Measurements from ENCODE around the gene TSPAN5.

TSPAN5 gene

GRCh38 chr4:98612318-98613250 is 45.8 kb downstream of the TSPAN5 start:
- H3K4me3 ChIP-seq (ENCODE audit: low read length in 2 of 2), result no peak overlapping the region
- no peak overlapping the region for H3K9ac ChIP-seq (ENCODE audit: low read depth in 1 of 2, low read length in 2 of 2)
- H3K4me1 ChIP-seq (ENCODE audit: control insufficient read depth in 2 of 2, insufficient read depth in 2 of 2, low read length in 2 of 2), result no peaks in the 10 kb centered on the region
- H3K36me3 ChIP-seq (ENCODE audit: control insufficient read depth in 2 of 2, insufficient read depth in 2 of 2, low read length in 2 of 2), result no peaks in the 10 kb centered on the region
- H3K27me3 ChIP-seq (ENCODE audit: control insufficient read depth in 2 of 2, insufficient read depth in 2 of 2, low read length in 2 of 2), result no peaks in the 10 kb centered on the region
- no peak overlapping the region for H3K27ac ChIP-seq (ENCODE audit: low read depth in 2 of 2, low read length in 2 of 2)
- no peaks in the 10 kb centered on the region for H3K9me3 ChIP-seq (ENCODE audit: control insufficient read depth in 2 of 2, low read length in 2 of 2)

DNA sequence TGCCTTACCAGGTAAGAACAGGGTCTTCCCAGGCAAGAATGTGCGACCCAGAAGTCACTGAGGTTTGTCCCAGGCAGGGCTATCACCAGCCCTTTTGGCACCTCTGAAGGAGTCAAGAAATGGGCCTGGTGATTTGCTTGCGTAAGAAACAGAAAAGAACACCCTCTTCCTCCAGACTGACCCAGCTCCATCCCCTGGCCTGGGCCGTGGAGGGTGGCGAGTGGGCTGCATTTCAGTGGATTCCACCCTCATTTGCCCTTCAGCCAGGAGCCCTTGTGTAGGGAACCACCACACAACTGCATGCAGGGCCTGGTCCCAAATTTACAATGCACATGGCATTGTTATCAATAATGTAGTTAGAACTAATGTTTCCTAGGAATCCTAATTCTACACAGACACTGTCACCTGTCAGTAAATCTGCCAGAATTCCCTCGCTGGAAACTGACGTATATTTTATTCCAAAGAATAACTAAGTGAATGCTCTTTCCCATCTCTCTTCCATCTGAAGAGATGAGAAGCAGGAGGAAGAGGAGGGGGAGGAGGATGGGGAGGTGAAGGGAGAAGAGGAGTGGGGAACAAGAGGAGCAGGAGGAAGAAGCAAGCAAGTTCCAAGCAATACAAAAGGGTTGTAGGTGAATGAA is 46.6 kb downstream of the TSPAN5 start:
- Histone ChIP-seq H3K27ac (ENCODE audit: low read depth in 2 of 2, low read length in 2 of 2) (no peak overlapping the region), H3K9me3 (ENCODE audit: control insufficient read depth in 2 of 2, low read length in 2 of 2) (no peaks in the 10 kb centered on the region), H3K9ac (ENCODE audit: low read depth in 1 of 2, low read length in 2 of 2) (no peak overlapping the region), H3K27me3 (ENCODE audit: control insufficient read depth in 2 of 2, insufficient read depth in 2 of 2, low read length in 2 of 2) (no peaks in the 10 kb centered on the region), H3K4me1 (ENCODE audit: control insufficient read depth in 2 of 2, insufficient read depth in 2 of 2, low read length in 2 of 2) (no peaks in the 10 kb centered on the region), H3K4me3 (ENCODE audit: low read length in 2 of 2) (no peak overlapping the region), H3K36me3 (ENCODE audit: control insufficient read depth in 2 of 2, insufficient read depth in 2 of 2, low read length in 2 of 2) (no peaks in the 10 kb centered on the region)

DNA sequence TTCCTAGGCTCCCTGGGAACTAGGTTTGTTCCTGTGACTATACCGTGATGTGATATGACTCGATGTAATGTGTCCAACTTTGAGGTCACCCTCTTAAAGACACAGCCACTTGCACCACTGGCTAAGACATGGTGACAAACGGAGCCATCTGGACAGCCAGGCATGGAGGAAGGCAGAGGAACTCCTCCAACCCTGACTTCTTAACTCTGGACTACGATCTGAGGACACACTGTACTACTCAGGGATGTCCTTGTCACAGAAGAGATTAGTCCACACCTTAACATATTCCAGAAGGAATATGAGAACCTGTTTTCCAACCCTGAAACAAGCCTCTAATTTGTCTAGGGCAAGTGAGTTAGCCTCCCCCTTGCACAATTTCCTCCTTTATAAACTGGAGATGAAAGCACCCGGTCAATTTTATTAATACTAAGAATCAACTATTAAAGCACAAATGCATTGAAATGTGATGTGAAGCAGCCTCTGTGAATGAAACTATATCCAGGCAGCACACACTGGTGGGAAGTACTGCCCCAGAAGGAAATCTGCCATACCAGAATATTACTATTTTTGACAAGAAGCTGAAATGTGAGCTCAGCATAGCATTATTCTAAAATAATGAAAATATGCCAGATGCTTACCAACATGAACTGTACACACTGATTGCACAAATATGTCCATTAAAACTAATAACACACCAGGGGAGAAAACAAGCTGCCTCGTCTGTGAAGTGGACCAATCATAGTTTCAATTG is 47.3 kb downstream of the TSPAN5 start:
- Histone ChIP-seq H3K9ac (ENCODE audit: low read depth in 1 of 2, low read length in 2 of 2) (no peak overlapping the region), H3K27me3 (ENCODE audit: control insufficient read depth in 2 of 2, insufficient read depth in 2 of 2, low read length in 2 of 2) (no peaks in the 10 kb centered on the region), H3K4me1 (ENCODE audit: control insufficient read depth in 2 of 2, insufficient read depth in 2 of 2, low read length in 2 of 2) (no peaks in the 10 kb centered on the region), H3K4me3 (ENCODE audit: low read length in 2 of 2) (no peak overlapping the region), H3K9me3 (ENCODE audit: control insufficient read depth in 2 of 2, low read length in 2 of 2) (no peaks in the 10 kb centered on the region), H3K27ac (ENCODE audit: low read depth in 2 of 2, low read length in 2 of 2) (no peak overlapping the region), H3K36me3 (ENCODE audit: control insufficient read depth in 2 of 2, insufficient read depth in 2 of 2, low read length in 2 of 2) (no peaks in the 10 kb centered on the region)

- H3K4me3 ChIP-seq (ENCODE audit: low read length in 2 of 2), result no peak overlapping the region
- H3K9ac ChIP-seq (ENCODE audit: low read depth in 1 of 2, low read length in 2 of 2), result no peak overlapping the region
- H3K27ac ChIP-seq (ENCODE audit: low read depth in 2 of 2, low read length in 2 of 2), result no peak overlapping the region
- no peaks in the 10 kb centered on the region for H3K27me3 ChIP-seq (ENCODE audit: control insufficient read depth in 2 of 2, insufficient read depth in 2 of 2, low read length in 2 of 2)
- no peaks in the 10 kb centered on the region for H3K4me1 ChIP-seq (ENCODE audit: control insufficient read depth in 2 of 2, insufficient read depth in 2 of 2, low read length in 2 of 2)
- no peaks in the 10 kb centered on the region for H3K9me3 ChIP-seq (ENCODE audit: control insufficient read depth in 2 of 2, low read length in 2 of 2)
- H3K36me3 ChIP-seq (ENCODE audit: control insufficient read depth in 2 of 2, insufficient read depth in 2 of 2, low read length in 2 of 2), result no peaks in the 10 kb centered on the region
Measured at GRCh38 chr4:98610431-98610830, 48.0 kb downstream of the TSPAN5 start.

DNA sequence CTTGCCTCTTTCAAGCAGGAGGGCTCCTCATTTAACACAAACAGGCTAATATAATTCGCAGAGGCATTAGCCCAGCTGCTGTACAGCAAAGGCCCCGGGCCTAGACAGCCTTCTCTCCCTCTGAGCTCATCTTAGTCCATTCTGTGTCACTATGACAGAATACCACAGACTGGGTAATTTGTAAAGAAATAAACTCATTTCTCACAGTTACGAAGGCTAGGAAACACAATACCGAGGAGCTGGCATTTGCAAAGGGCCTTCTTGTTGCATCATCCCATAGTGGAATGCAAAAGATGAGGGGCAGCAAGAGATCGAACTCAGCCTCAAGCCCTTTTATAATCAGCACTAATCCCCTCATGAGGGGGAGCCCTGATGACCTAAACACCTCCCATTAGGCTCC is 48.5 kb downstream of the TSPAN5 start:
- Histone ChIP-seq H3K4me1 (ENCODE audit: control insufficient read depth in 2 of 2, insufficient read depth in 2 of 2, low read length in 2 of 2) (no peaks in the 10 kb centered on the region), H3K27me3 (ENCODE audit: control insufficient read depth in 2 of 2, insufficient read depth in 2 of 2, low read length in 2 of 2) (no peaks in the 10 kb centered on the region), H3K27ac (ENCODE audit: low read depth in 2 of 2, low read length in 2 of 2) (no peak overlapping the region), H3K9me3 (ENCODE audit: control insufficient read depth in 2 of 2, low read length in 2 of 2) (no peaks in the 10 kb centered on the region), H3K4me3 (ENCODE audit: low read length in 2 of 2) (no peak overlapping the region), H3K36me3 (ENCODE audit: control insufficient read depth in 2 of 2, insufficient read depth in 2 of 2, low read length in 2 of 2) (no peaks in the 10 kb centered on the region), H3K9ac (ENCODE audit: low read depth in 1 of 2, low read length in 2 of 2) (no peak overlapping the region)

DNA sequence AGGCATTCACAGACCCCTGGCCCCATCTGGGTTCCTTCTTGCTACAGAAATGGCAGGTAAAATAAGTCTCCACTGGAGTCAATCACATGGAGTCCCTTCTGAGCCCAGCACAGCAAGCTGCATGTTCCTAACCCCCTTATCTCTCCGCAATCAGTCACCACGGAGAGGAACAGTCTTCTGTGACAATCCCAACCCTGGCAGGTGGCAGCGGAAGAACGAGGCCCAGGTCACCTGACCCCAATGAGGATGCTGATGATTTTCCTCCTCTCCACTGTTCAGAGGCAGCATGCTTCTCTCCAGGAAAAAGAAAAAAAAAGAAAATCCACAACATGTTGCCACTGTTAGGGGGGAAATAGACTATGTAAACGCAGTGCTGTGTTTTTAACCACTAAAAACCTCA is 50.1 kb downstream of the TSPAN5 start:
- Histone ChIP-seq H3K27me3 (ENCODE audit: control insufficient read depth in 2 of 2, insufficient read depth in 2 of 2, low read length in 2 of 2) (no peaks in the 10 kb centered on the region), H3K9me3 (ENCODE audit: control insufficient read depth in 2 of 2, low read length in 2 of 2) (no peaks in the 10 kb centered on the region), H3K36me3 (ENCODE audit: control insufficient read depth in 2 of 2, insufficient read depth in 2 of 2, low read length in 2 of 2) (no peaks in the 10 kb centered on the region), H3K27ac (ENCODE audit: low read depth in 2 of 2, low read length in 2 of 2) (no peak overlapping the region), H3K4me3 (ENCODE audit: low read length in 2 of 2) (no peak overlapping the region), H3K4me1 (ENCODE audit: control insufficient read depth in 2 of 2, insufficient read depth in 2 of 2, low read length in 2 of 2) (no peaks in the 10 kb centered on the region), H3K9ac (ENCODE audit: low read depth in 1 of 2, low read length in 2 of 2) (no peak overlapping the region)

- Histone ChIP-seq H3K27ac (ENCODE audit: low read depth in 2 of 2, low read length in 2 of 2) (no peak overlapping the region), H3K9me3 (ENCODE audit: control insufficient read depth in 2 of 2, low read length in 2 of 2) (no peaks in the 10 kb centered on the region), H3K4me3 (ENCODE audit: low read length in 2 of 2) (no peak overlapping the region), H3K9ac (ENCODE audit: low read depth in 1 of 2, low read length in 2 of 2) (no peak overlapping the region), H3K27me3 (ENCODE audit: control insufficient read depth in 2 of 2, insufficient read depth in 2 of 2, low read length in 2 of 2) (no peaks in the 10 kb centered on the region), H3K36me3 (ENCODE audit: control insufficient read depth in 2 of 2, insufficient read depth in 2 of 2, low read length in 2 of 2) (no peaks in the 10 kb centered on the region), H3K4me1 (ENCODE audit: control insufficient read depth in 2 of 2, insufficient read depth in 2 of 2, low read length in 2 of 2) (no peaks in the 10 kb centered on the region)
Measured at GRCh38 chr4:98606894-98607293, 51.5 kb downstream of the TSPAN5 start.

GRCh38 chr4:98605216-98605615 is 53.2 kb downstream of the TSPAN5 start:
- Histone ChIP-seq H3K36me3 (ENCODE audit: control insufficient read depth in 2 of 2, insufficient read depth in 2 of 2, low read length in 2 of 2) (no peaks in the 10 kb centered on the region), H3K27ac (ENCODE audit: low read depth in 2 of 2, low read length in 2 of 2) (no peak overlapping the region)

DNA sequence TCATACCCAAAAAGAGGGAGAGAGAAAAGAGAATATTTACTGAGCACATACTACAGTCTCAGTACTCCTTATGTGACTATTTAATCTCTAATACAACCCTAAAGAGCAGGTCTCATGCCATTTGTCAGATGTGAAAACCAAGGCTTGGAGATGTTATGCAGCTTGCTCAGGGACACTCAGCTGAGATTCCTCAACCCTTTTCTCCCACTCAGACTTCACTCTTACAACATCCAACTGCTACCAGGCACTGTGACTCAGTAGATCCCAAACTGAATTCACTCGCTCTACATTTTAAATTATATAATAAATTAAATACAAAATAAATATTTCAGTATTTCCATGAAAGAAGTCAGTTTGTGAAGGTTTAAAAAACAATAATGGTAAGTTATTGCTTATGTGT is 53.7 kb downstream of the TSPAN5 start:
- no peak overlapping the region for H3K9ac ChIP-seq (ENCODE audit: low read depth in 1 of 2, low read length in 2 of 2)
- H3K27me3 ChIP-seq (ENCODE audit: control insufficient read depth in 2 of 2, insufficient read depth in 2 of 2, low read length in 2 of 2), result no peaks in the 10 kb centered on the region
- no peak overlapping the region for H3K27ac ChIP-seq (ENCODE audit: low read depth in 2 of 2, low read length in 2 of 2)
- H3K9me3 ChIP-seq (ENCODE audit: control insufficient read depth in 2 of 2, low read length in 2 of 2), result peaks cover 0 to under 1% of the 10 kb centered on the region in 2 donors
- no peaks in the 10 kb centered on the region for H3K4me1 ChIP-seq (ENCODE audit: control insufficient read depth in 2 of 2, insufficient read depth in 2 of 2, low read length in 2 of 2)
- H3K4me3 ChIP-seq (ENCODE audit: low read length in 2 of 2), result no peak overlapping the region
- no peaks in the 10 kb centered on the region for H3K36me3 ChIP-seq (ENCODE audit: control insufficient read depth in 2 of 2, insufficient read depth in 2 of 2, low read length in 2 of 2)

More at GRCh38 chr4:98605216-98605615, 53.2 kb downstream of the TSPAN5 start:
- no peak overlapping the region for H3K9ac ChIP-seq (ENCODE audit: low read depth in 1 of 2, low read length in 2 of 2)
- no peaks in the 10 kb centered on the region for H3K4me1 ChIP-seq (ENCODE audit: control insufficient read depth in 2 of 2, insufficient read depth in 2 of 2, low read length in 2 of 2)
- H3K27me3 ChIP-seq (ENCODE audit: control insufficient read depth in 2 of 2, insufficient read depth in 2 of 2, low read length in 2 of 2), result no peaks in the 10 kb centered on the region
- H3K4me3 ChIP-seq (ENCODE audit: low read length in 2 of 2), result no peak overlapping the region
- H3K9me3 ChIP-seq (ENCODE audit: control insufficient read depth in 2 of 2, low read length in 2 of 2), result no peaks in the 10 kb centered on the region
